GM10248 (cell line): ENCODE measurements around the gene CAMK1D.

Experiments used
- CTCF ChIA-PET: fragments of 300-600 bp; sonication (Branson Sonifier 250); formaldehyde crosslinking; extraction: SDS; loops from one replicate; lab custom pipeline; 2021; ENCODE audit warnings: antibody characterized with exemption; lab: Yijun Ruan, JAX
- POLR2A ChIA-PET: fragments of 350-650 bp; sonication (Branson Sonifier 250); formaldehyde crosslinking; extraction: SDS; loops from one replicate; lab custom pipeline; 2020; ENCODE audit warnings: antibody characterized with exemption; lab: Yijun Ruan, JAX
- DNase-seq: peaks from one replicate; pipeline ENCODE4 v3.0.0; 2012; ENCODE audit errors: extremely low spot score
- CTCF ChIP-seq: IDR thresholded peaks from 2 replicates; pipeline ENCODE4 v1.5.1; 2012; ENCODE audit warnings: mild to moderate bottlenecking, low read depth; ENCODE audit errors: extremely low read depth, missing control alignments, control extremely low read depth

CAMK1D gene

GRCh38 chr10:12758271-12758670, 408.9 kb downstream of the CAMK1D start:
- DNase-seq = no peak
- no peak for TF ChIP-seq CTCF
- POLR2A ChIA-PET = no interaction called here
- CTCF ChIA-PET = interaction anchor here (1.3 to 2.4 kb wide), 2 partner anchors 13 to 24 kb away, joined by 3 to 9 read pairs; no protein-coding TSS in a partner anchor

- POLR2A ChIA-PET = no interaction called here
- DNase-seq = no peak
- CTCF ChIA-PET = interaction anchor here (0.8 to 1.7 kb wide), 3 partner anchors 9 to 16 kb away, joined by 3 to 5 read pairs (median 4); no protein-coding TSS in a partner anchor
- no peak for TF ChIP-seq CTCF
Measured at GRCh38 chr10:12766223-12766622, 416.9 kb downstream of the CAMK1D start.

GRCh38 chr10:12768156-12769100, 419.1 kb downstream of the CAMK1D start:
- no peak for DNase-seq
- POLR2A ChIA-PET = no interaction called here
- CTCF ChIA-PET = interaction anchor here (1.2 to 1.5 kb wide), 3 partner anchors 12 to 58 kb away, joined by 3 to 8 read pairs (median 3); no protein-coding TSS in a partner anchor

GRCh38 chr10:12769323-12770044, 420.1 kb downstream of the CAMK1D start:
- TF ChIP-seq CTCF = no peak
- CTCF ChIA-PET = interaction anchor here (5.8 kb wide), 1 partner anchor 13 kb away, joined by 38 read pairs; no protein-coding TSS in a partner anchor
- POLR2A ChIA-PET = no interaction called here
- no peak for DNase-seq

More at GRCh38 chr10:12768156-12769100, 419.1 kb downstream of the CAMK1D start:
- no peak for TF ChIP-seq CTCF

GRCh38 chr10:12771981-12772760, 422.8 kb downstream of the CAMK1D start:
- TF ChIP-seq CTCF = no peak
- CTCF ChIA-PET = interaction anchor here (1.0 to 5.8 kb wide), 2 partner anchors 10 to 23 kb away, joined by 3 to 38 read pairs; no protein-coding TSS in a partner anchor
- POLR2A ChIA-PET = no interaction called here
- DNase-seq = no peak
